Hepatic stellate cell (primary cell): ENCODE measurements around the gene CABLES2.
"Not testable (repeated sequence)": the region's sequence is repeated elsewhere in the genome, so short reads cannot be mapped to it uniquely, and the experiment has no call there.

Source experiments
- DNase-seq: peaks from one replicate; pipeline ENCODE4 v3.0.0; 2011; ENCODE audit warnings: low spot score

Gene CABLES2

GRCh38 chr20:62436692-62437091, 29.6 kb upstream of the CABLES2 start:
- no peak for DNase-seq

- DNase-seq, result no peak
Measured at GRCh38 chr20:62433658-62434497, 26.8 kb upstream of the CABLES2 start.

GRCh38 chr20:62430866-62431447, 23.9 kb upstream of the CABLES2 start:
- DNase-seq, result no peak

GRCh38 chr20:62430311-62430853, 23.3 kb upstream of the CABLES2 start:
- no peak for DNase-seq

GRCh38 chr20:62429455-62430310, 22.6 kb upstream of the CABLES2 start:
- DNase-seq, result no peak

GRCh38 chr20:62428396-62429295, 21.6 kb upstream of the CABLES2 start:
- no peak for DNase-seq

GRCh38 chr20:62428002-62428372, 20.9 kb upstream of the CABLES2 start:
- no peak for DNase-seq

GRCh38 chr20:62427172-62428001, 20.3 kb upstream of the CABLES2 start, which contains the start of gene RBBP8NL:
RBBP8NL (minus strand) TSS chr20:62427539; CDS start chr20:62419647, 7,892 bp downstream.
- no peak for DNase-seq

GRCh38 chr20:62426699-62427131, 19.6 kb upstream of the CABLES2 start:
- DNase-seq, result no peak

- DNase-seq, result not testable (repeated sequence)
Measured at GRCh38 chr20:62426059-62426348, 18.9 kb upstream of the CABLES2 start.

GRCh38 chr20:62425281-62426058, 18.4 kb upstream of the CABLES2 start:
- DNase-seq, result no peak

GRCh38 chr20:62424249-62425107, 17.4 kb upstream of the CABLES2 start:
- no peak for DNase-seq

GRCh38 chr20:62423326-62423706, 16.2 kb upstream of the CABLES2 start:
- no peak for DNase-seq

GRCh38 chr20:62422636-62423325, 15.7 kb upstream of the CABLES2 start:
- DNase-seq, result no peak

GRCh38 chr20:62421716-62421990, 14.6 kb upstream of the CABLES2 start:
- DNase-seq, result no peak

- no peak for DNase-seq
Measured at GRCh38 chr20:62420846-62421715, 14.0 kb upstream of the CABLES2 start.

GRCh38 chr20:62419759-62420158, 12.7 kb upstream of the CABLES2 start:
- no peak for DNase-seq
